H1 (cell line): ENCODE data around the gene ITGB4. TPM values are rescaled to one million over a fixed set of nuclear protein-coding genes. Genes with fewer than 3 reads are reported as not detected.

Experiments used
- CTCF ChIA-PET: fragments of 300-600 bp; sonication (Branson Sonifier 250); formaldehyde crosslinking; loops from one replicate; lab custom pipeline; 2021; ENCODE audit not compliant: partially characterized antibody; lab: Charles Lee
- POLR2A ChIA-PET: fragments of 300-600 bp; sonication (Branson Sonifier 250); formaldehyde crosslinking; loops from one replicate; lab custom pipeline; 2021; ENCODE audit warnings: inconsistent platforms; ENCODE audit not compliant: partially characterized antibody; lab: Charles Lee
- DNase-seq, 2 experiments: peaks; one replicate each; pipeline versions ENCODE4 v3.0.0 to v3.0.0-alpha.2; 2010 to 2022; ENCODE audit warnings: low spot score in 2 of 2, low read depth in 1 of 2, mixed read lengths in 1 of 2
- FAIRE-seq: peaks from 2 replicates; lab custom pipeline; 2011; peaks lifted over from hg19 to GRCh38; lab: Jason Lieb, UNC
- H2AFZ ChIP-seq: 2 replicates; pipeline ENCODE4 v1.8.1; 2012; ENCODE audit warnings: low read length, inconsistent platforms
- H2AK5ac ChIP-seq: 2 replicates; pipeline ENCODE4 v1.6.1; 2013; ENCODE audit warnings: low read depth, low read length
- H2BK120ac ChIP-seq: replicated peaks from 2 replicates; pipeline ENCODE3; 2013; ENCODE audit warnings: low read depth, low read length, inconsistent platforms
- H2BK12ac ChIP-seq: 2 replicates; pipeline ENCODE4 v1.6.1; 2013; ENCODE audit warnings: low read depth, low read length
- H2BK15ac ChIP-seq: 2 replicates; pipeline ENCODE4 v1.6.1; 2013; ENCODE audit warnings: low read length
- H2BK20ac ChIP-seq: 2 replicates; pipeline ENCODE4 v1.6.1; 2013; ENCODE audit warnings: low read length
- H2BK5ac ChIP-seq: 2 replicates; pipeline ENCODE4 v1.6.1; 2013; ENCODE audit warnings: low read depth, low read length
- H3K14ac ChIP-seq: 2 replicates; pipeline ENCODE4 v1.6.1; 2013; ENCODE audit warnings: inconsistent platforms; ENCODE audit not compliant: insufficient read length
- H3K18ac ChIP-seq: 2 replicates; pipeline ENCODE4 v1.6.1; 2013; ENCODE audit warnings: low read length; ENCODE audit errors: extremely low read depth
- H3K23ac ChIP-seq: 2 replicates; pipeline ENCODE4 v1.6.1; 2013; ENCODE audit warnings: inconsistent platforms; ENCODE audit not compliant: insufficient read length
- H3K23me2 ChIP-seq: 2 replicates; pipeline ENCODE4 v1.6.1; 2013; ENCODE audit warnings: low read depth, low read length
- H3K27ac ChIP-seq: 2 replicates; pipeline ENCODE4 v1.6.1; 2011; ENCODE audit warnings: low read depth, low read length, inconsistent platforms
- H3K27me3 ChIP-seq, 4 experiments: replicated peaks in 1 of 4; 1 replicate in 1 of 4; 2 replicates in 3 of 4; pipeline versions ENCODE4 v1.6.1 to v1.8.1; 2011 to 2013; ENCODE audit warnings: low read length in 3 of 4, mild to moderate bottlenecking in 3 of 4, inconsistent platforms in 2 of 4, mixed read lengths in 2 of 4, moderate library complexity in 1 of 4; ENCODE audit not compliant: control insufficient read depth in 3 of 4, insufficient read depth in 3 of 4; ENCODE audit errors: extremely low read depth in 1 of 4
- H3K36me3 ChIP-seq, 4 experiments: 2 replicates each; pipeline versions ENCODE4 v1.6.1 to v1.8.1; 2011 to 2013; ENCODE audit warnings: mild to moderate bottlenecking in 4 of 4, low read length in 3 of 4, moderate library complexity in 2 of 4, control low read depth in 1 of 4, inconsistent platforms in 1 of 4; ENCODE audit not compliant: insufficient read depth in 4 of 4, control insufficient read depth in 2 of 4
- H3K4ac ChIP-seq: replicated peaks from 2 replicates; pipeline ENCODE3; 2013; ENCODE audit warnings: low read length, low read depth, mixed read lengths, inconsistent platforms; ENCODE audit not compliant: insufficient read length
- H3K4me1 ChIP-seq, 4 experiments: replicated peaks in 1 of 4; 1 replicate in 1 of 4; 2 replicates in 3 of 4; pipeline versions ENCODE4 v1.6.1 to v1.8.1; 2011 to 2013; ENCODE audit warnings: low read length in 3 of 4, inconsistent platforms in 2 of 4, mixed read lengths in 1 of 4; ENCODE audit not compliant: insufficient read depth in 4 of 4, control insufficient read depth in 3 of 4
- H3K4me2 ChIP-seq, 2 experiments: 2 replicates each; pipeline versions ENCODE4 v1.6.1 to v1.8.1; 2011 to 2013; ENCODE audit warnings: low read depth in 2 of 2, low read length in 2 of 2, control low read depth in 1 of 2, inconsistent platforms in 1 of 2, mild to moderate bottlenecking in 1 of 2; ENCODE audit not compliant: insufficient read depth in 1 of 2
- H3K4me3 ChIP-seq, 4 experiments: fragments of 200-600, 300-600 bp in 1 of 4; sonication (generic), shearing (Covaris generic), sonication (Bioruptor Twin) in 1 of 4; 2 replicates each; pipeline versions ENCODE4 v1.5.1 to v1.8.1; 2011 to 2016; ENCODE audit warnings: low read length in 4 of 4, low read depth in 3 of 4, control low read depth in 2 of 4, inconsistent platforms in 2 of 4, mild to moderate bottlenecking in 2 of 4, mixed read lengths in 1 of 4, moderate library complexity in 1 of 4; ENCODE audit not compliant: insufficient read depth in 2 of 4; ENCODE audit errors: extremely low read depth in 1 of 4
- H3K56ac ChIP-seq: replicated peaks from 2 replicates; pipeline ENCODE3; 2013; ENCODE audit warnings: low read depth, mild to moderate bottlenecking, mixed read lengths, low read length, inconsistent platforms; ENCODE audit not compliant: insufficient read length
- H3K79me1 ChIP-seq: 2 replicates; pipeline ENCODE4 v1.6.1; 2013; ENCODE audit warnings: low read depth, low read length, control low read depth
- H3K79me2 ChIP-seq, 2 experiments: 2 replicates each; pipeline versions ENCODE4 v1.6.1 to v1.8.1; 2012 to 2013; ENCODE audit warnings: low read length in 2 of 2, mild to moderate bottlenecking in 2 of 2, inconsistent platforms in 1 of 2; ENCODE audit not compliant: insufficient read depth in 2 of 2, control insufficient read depth in 1 of 2
- H3K9ac ChIP-seq, 4 experiments: replicated peaks in 1 of 4; 1 replicate in 1 of 4; 2 replicates in 3 of 4; pipeline versions ENCODE4 v1.6.1 to v1.8.1; 2011 to 2013; ENCODE audit warnings: low read depth in 3 of 4, low read length in 3 of 4, control low read depth in 2 of 4, mild to moderate bottlenecking in 2 of 4, moderate library complexity in 2 of 4, inconsistent platforms in 1 of 4; ENCODE audit errors: extremely low read depth in 1 of 4
- H3K9me3 ChIP-seq, 2 experiments: 2 replicates each; pipeline versions ENCODE4 v1.6.1 to v1.8.1; 2012 to 2013; ENCODE audit warnings: mild to moderate bottlenecking in 2 of 2, moderate library complexity in 2 of 2, control low read depth in 1 of 2, inconsistent platforms in 1 of 2, low read depth in 1 of 2, low read length in 1 of 2, mixed read lengths in 1 of 2; ENCODE audit not compliant: insufficient read depth in 2 of 2
- H4K20me1 ChIP-seq, 2 experiments: replicated peaks in 1 of 2; 2 replicates each; pipeline versions ENCODE3 to v1.8.1; 2011 to 2013; ENCODE audit warnings: inconsistent platforms in 2 of 2, low read length in 2 of 2, mild to moderate bottlenecking in 1 of 2; ENCODE audit not compliant: insufficient read depth in 2 of 2, control insufficient read depth in 1 of 2
- H4K5ac ChIP-seq: 2 replicates; pipeline ENCODE4 v1.6.1; 2013; ENCODE audit warnings: low read length, low read depth, mixed read lengths, inconsistent platforms; ENCODE audit not compliant: insufficient read length
- H4K8ac ChIP-seq: 2 replicates; pipeline ENCODE4 v1.8.0; 2013; ENCODE audit warnings: mild to moderate bottlenecking, moderate library complexity, low read length, inconsistent platforms; ENCODE audit not compliant: insufficient read depth; ENCODE audit errors: extremely low read depth
- H4K91ac ChIP-seq: replicated peaks from 2 replicates; pipeline ENCODE3; 2013; ENCODE audit warnings: low read length, mixed read lengths, inconsistent platforms; ENCODE audit not compliant: insufficient read length
- ATF3 ChIP-seq: IDR thresholded peaks from 2 replicates; pipeline ENCODE4 v1.6.1; 2011; ENCODE audit warnings: low read depth, mild to moderate bottlenecking, low read length; ENCODE audit not compliant: insufficient read depth
- CBX5 ChIP-seq: fragments of 300-800, 300-1000 bp; sonication (generic); IDR thresholded peaks from 2 replicates; pipeline ENCODE4 v1.7.1; 2016; ENCODE audit warnings: antibody characterized with exemption, low read length, low read depth
- CREB1 ChIP-seq: IDR thresholded peaks from 2 replicates; pipeline ENCODE4 v1.6.1; 2012; ENCODE audit warnings: inconsistent platforms
- FOSL1 ChIP-seq: IDR thresholded peaks from 2 replicates; pipeline ENCODE4 v1.6.1; 2011; ENCODE audit warnings: mild to moderate bottlenecking, low read depth, low read length, moderate library complexity; ENCODE audit not compliant: insufficient read depth
- MAFK ChIP-seq: IDR thresholded peaks from 2 replicates; pipeline ENCODE4 v1.6.1; 2012; ENCODE audit warnings: low read depth, mild to moderate bottlenecking, improper control_type of control experiment, low read length
- MAX ChIP-seq: IDR thresholded peaks from 2 replicates; pipeline ENCODE4 v1.6.1; 2012; ENCODE audit warnings: inconsistent platforms
- POLR2A ChIP-seq, 2 experiments: IDR thresholded peaks; 1 replicate in 1 of 2; 2 replicates in 1 of 2; pipeline ENCODE4 v1.6.1; 2011; ENCODE audit warnings: low read depth in 2 of 2, low read length in 2 of 2, mild to moderate bottlenecking in 2 of 2; ENCODE audit errors: control extremely low read depth in 1 of 2
- RNF2 ChIP-seq: fragments of 200-900, 300-1000 bp; sonication (generic); IDR thresholded peaks from 2 replicates; pipeline ENCODE4 v1.7.1; 2016; ENCODE audit warnings: borderline replicate concordance, low read depth, mild to moderate bottlenecking, antibody characterized with exemption, low read length; ENCODE audit not compliant: poor library complexity, severe bottlenecking; ENCODE audit errors: missing control alignments
- SIX5 ChIP-seq: IDR thresholded peaks from 2 replicates; pipeline ENCODE4 v1.6.1; 2011; ENCODE audit warnings: mild to moderate bottlenecking, low read depth, low read length
- SP4 ChIP-seq: IDR thresholded peaks from 2 replicates; pipeline ENCODE4 v1.6.1; 2012; ENCODE audit warnings: low read length, inconsistent platforms
- SRF ChIP-seq: IDR thresholded peaks from 2 replicates; pipeline ENCODE4 v1.6.1; 2011; ENCODE audit warnings: mild to moderate bottlenecking, low read depth, low read length, moderate library complexity
- TEAD4 ChIP-seq: IDR thresholded peaks from 2 replicates; pipeline ENCODE4 v1.6.1; 2012; ENCODE audit warnings: low read depth, low read length, inconsistent platforms, mixed read lengths
- ZNF274 ChIP-seq: IDR thresholded peaks from 2 replicates; pipeline ENCODE4 v1.7.0; 2012; ENCODE audit warnings: low read length, borderline replicate concordance; ENCODE audit errors: extremely low read depth
- WGBS, 2 experiments: shearing (Covaris generic) in 1 of 2; methylation state at CpG; one replicate each; pipeline versions ENCODE4 v1.1.6 to v1.1.7; 2013 to 2015; ENCODE audit warnings: low lambda C conversion rate in 2 of 2, mixed read lengths in 2 of 2, inconsistent platforms in 1 of 2, low coverage in 1 of 2, missing lambda C conversion rate in 1 of 2; ENCODE audit not compliant: insufficient replicate concordance in 2 of 2, insufficient coverage in 1 of 2, insufficient read length in 1 of 2; ENCODE audit errors: extremely low coverage in 1 of 2, missing lambda C conversion rate in 1 of 2; 5-methylcytosine and 5-hydroxymethylcytosine counted together
- polyA plus RNA-seq, 7 experiments: library from polyadenylated mRNA; depleted of rRNA in 3 of 7; stranded (reverse) in 5 of 7; unstranded in 2 of 7; fragments of >200 nt in 5 of 7; fragments of 200-250 nt in 2 of 7; gene quantifications; 1 replicate in 5 of 7; 2 replicates in 1 of 7; 4 replicates in 1 of 7; pipeline versions ENCODE4 v1.2.1 to v1.2.3, GENCODE V29; 2011 to 2013; ENCODE audit warnings: missing spikeins in 2 of 7, mixed read lengths in 2 of 7
- total RNA-seq: library from RNA; stranded (reverse); fragmentation: NEBNext Ultra II Directional; extraction: Animal tissue kit (Norgen Biotek cat#: 25700); gene quantifications from 2 replicates; pipeline ENCODE4 v1.2.1, GENCODE V29; 2021

The ITGB4 gene
- total and polyA plus RNA-seq, 2 of the 8 experiments (the other 6 are each of a cell fraction or from before 2014, with no cell fraction given), result 5.2 to 5.6 TPM

- Histone ChIP-seq H3K36me3 (peaks cover 9 to 24% (median 20%) of the 10 kb centered on the region in 4 experiments; a peak in 7 of 8 replicates), H3K4ac (no peak overlapping the region), H3K9me3 (no peaks in the 10 kb centered on the region), H4K5ac (no peak overlapping the region), H3K9ac (no peak overlapping the region), H3K14ac (no peak overlapping the region), H3K27ac (no peak overlapping the region), H4K20me1 (peaks cover 2 to 7% of the 10 kb centered on the region in 2 experiments), H2AFZ (no peak overlapping the region), H2BK12ac (no peak overlapping the region), H2AK5ac (no peak overlapping the region), H3K4me3 (no peak overlapping the region), H3K79me2 (peaks cover 0 to 42% of the 10 kb centered on the region in 2 experiments; a peak in 2 of 4 replicates), H4K91ac (no peak overlapping the region), H3K56ac (no peak overlapping the region), H3K4me2 (no peak overlapping the region), H3K23me2 (no peaks in the 10 kb centered on the region), H4K8ac (no peak overlapping the region), H2BK120ac (no peak overlapping the region), H3K18ac (no peak overlapping the region), H2BK5ac (no peak overlapping the region), H2BK20ac (no peak overlapping the region), H2BK15ac (no peak overlapping the region), H3K4me1 (no peaks in the 10 kb centered on the region), H3K79me1 (peaks cover 8% of the 10 kb centered on the region), H3K23ac (no peak overlapping the region), H3K27me3 (no peaks in the 10 kb centered on the region)
- CTCF ChIA-PET, result interaction anchor here (0.6 to 7.4 kb wide), 9 partner anchors 11 to 1278 kb away, joined by 3 to 115 read pairs (median 4); no protein-coding TSS in a partner anchor
- TF ChIP-seq ZNF274 (no peak), CREB1 (no peak), SP4 (no peak), SIX5 (no peak), TEAD4 (no peak), RNF2 (no peak), MAX (no peak), CBX5 (no peak), ATF3 (no peak), SRF (no peak), POLR2A (IDR thresholded peaks at IDR 0.05; ENCODE audit: control extremely low read depth in 1 of 2, low read depth in 2 of 2, low read length in 2 of 2) (no peak), FOSL1 (no peak), MAFK (no peak)
- FAIRE-seq, result no peak
- DNase-seq, result no peak
- WGBS, 2 experiments, result 87% methylated on average over 3 of the region's 3 CpGs; no CpG with 5 or more reads in 1 of the 2 experiments
- POLR2A ChIA-PET, result interaction anchor here (1.5 to 2.5 kb wide), 2 partner anchors 10 to 17 kb away, joined by 5 to 7 read pairs; no protein-coding TSS in a partner anchor
These were observed 44.8 kb upstream of the ITGB4 start for GRCh38 chr17:75676461-75676860.
